GM12878 (cell line): ENCODE measurements around the gene UNK.

Experiments
- CREB1 ChIP-seq: IDR thresholded peaks from 2 replicates; pipeline ENCODE4 v1.6.1; 2012; ENCODE audit warnings: low read depth, mild to moderate bottlenecking, inconsistent platforms
- CTCF ChIP-seq, 3 experiments: IDR thresholded peaks in 2 of 3; conservative IDR thresholded peaks in 1 of 3; 2 replicates each; pipeline ENCODE4 v1.5.1; 2011; ENCODE audit warnings: low read depth in 3 of 3, low read length in 3 of 3, mild to moderate bottlenecking in 3 of 3, control low read depth in 2 of 3, moderate library complexity in 2 of 3, inconsistent platforms in 1 of 3, mixed read lengths in 1 of 3; ENCODE audit not compliant: control insufficient read depth in 2 of 3, insufficient read depth in 1 of 3; ENCODE audit errors: extremely low read depth in 1 of 3
- EZH2 ChIP-seq: IDR thresholded peaks from 2 replicates; pipeline ENCODE4 v1.6.1; 2012; ENCODE audit warnings: low read depth, mild to moderate bottlenecking, control low read depth, inconsistent platforms, low read length, borderline replicate concordance; ENCODE audit not compliant: control insufficient read depth
- POLR2A ChIP-seq: IDR thresholded peaks from 2 replicates; pipeline ENCODE4 v1.6.1; 2011; ENCODE audit warnings: low read depth, mild to moderate bottlenecking, low read length

GRCh38 chr17:75832652-75833400, 48.2 kb downstream of the UNK start:
- TF ChIP-seq CTCF (IDR thresholded peaks at IDR 0.05 in 2 of 3, conservative IDR thresholded peaks at IDR 0.05 in 1 of 3; ENCODE audit: control insufficient read depth in 2 of 3, extremely low read depth in 1 of 3, insufficient read depth in 1 of 3, low read depth in 3 of 3, low read length in 3 of 3) = no peak
- TF ChIP-seq EZH2 = no peak
- no peak for TF ChIP-seq CREB1
- 0 out of 2 replicates have a peak, but pooled peaks have one; percentile 9 for TF ChIP-seq POLR2A
